Measurements from ENCODE around the gene MYBPC1. TPM values are rescaled to one million over a fixed set of nuclear protein-coding genes. Genes with fewer than 3 reads are reported as not detected.

The MYBPC1 gene
- polyA plus RNA-seq, 3 donors, result 0.04 to 0.16 TPM; not detected in 1

GRCh38 chr12:101598483-101598882, 3.7 kb downstream of the MYBPC1 start:
- Mint-ChIP-seq H3K9me3 (no peaks in the 10 kb centered on the region), H3K36me3 (no peaks in the 10 kb centered on the region), H3K27ac (no peak overlapping the region), H3K4me1 (peaks cover 6% of the 10 kb centered on the region), H3K4me3 (no peak overlapping the region), H3K27me3 (ENCODE audit: low read depth in 3 of 3) (peaks cover 0 to 6% (median 4%) of the 10 kb centered on the region in 3 donors)
- H3K27me3 ChIP-seq (ENCODE audit: control insufficient read depth in 2 of 2, insufficient read depth in 2 of 2, low read length in 2 of 2), result no peaks in the 10 kb centered on the region
- intact Hi-C loops (cut with micrococcal nuclease), result no loop called here
- H3K4me3 ChIP-seq (replicated peaks in 1 of 3; ENCODE audit: low read depth in 2 of 3, low read length in 3 of 3), result no peak overlapping the region
- TF ChIP-seq, protein P1, sequence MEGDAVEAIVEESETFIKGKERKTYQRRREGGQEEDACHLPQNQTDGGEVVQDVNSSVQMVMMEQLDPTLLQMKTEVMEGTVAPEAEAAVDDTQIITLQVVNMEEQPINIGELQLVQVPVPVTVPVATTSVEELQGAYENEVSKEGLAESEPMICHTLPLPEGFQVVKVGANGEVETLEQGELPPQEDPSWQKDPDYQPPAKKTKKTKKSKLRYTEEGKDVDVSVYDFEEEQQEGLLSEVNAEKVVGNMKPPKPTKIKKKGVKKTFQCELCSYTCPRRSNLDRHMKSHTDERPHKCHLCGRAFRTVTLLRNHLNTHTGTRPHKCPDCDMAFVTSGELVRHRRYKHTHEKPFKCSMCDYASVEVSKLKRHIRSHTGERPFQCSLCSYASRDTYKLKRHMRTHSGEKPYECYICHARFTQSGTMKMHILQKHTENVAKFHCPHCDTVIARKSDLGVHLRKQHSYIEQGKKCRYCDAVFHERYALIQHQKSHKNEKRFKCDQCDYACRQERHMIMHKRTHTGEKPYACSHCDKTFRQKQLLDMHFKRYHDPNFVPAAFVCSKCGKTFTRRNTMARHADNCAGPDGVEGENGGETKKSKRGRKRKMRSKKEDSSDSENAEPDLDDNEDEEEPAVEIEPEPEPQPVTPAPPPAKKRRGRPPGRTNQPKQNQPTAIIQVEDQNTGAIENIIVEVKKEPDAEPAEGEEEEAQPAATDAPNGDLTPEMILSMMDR (IDR thresholded peaks at IDR 0.05), result no peak
- no peak overlapping the region for H3K9ac ChIP-seq (ENCODE audit: insufficient read depth, low read length, poor library complexity, severe bottlenecking)
- no peaks in the 10 kb centered on the region for H3K4me1 ChIP-seq (ENCODE audit: control insufficient read depth in 1 of 2, insufficient read depth in 2 of 2, low read length in 2 of 2)
- H4K20me1 ChIP-seq (ENCODE audit: insufficient read depth, low read length), result no peaks in the 10 kb centered on the region
- no peak overlapping the region for H3K27ac ChIP-seq (ENCODE audit: low read depth in 1 of 2, low read length in 2 of 2)
- no peak overlapping the region for H2AFZ ChIP-seq (ENCODE audit: insufficient read depth, low read depth, low read length, poor library complexity, severe bottlenecking)
- DNase-seq, result no peak
- H3K9me3 ChIP-seq (replicated peaks in 1 of 2; ENCODE audit: control insufficient read depth in 1 of 2, insufficient read depth in 1 of 2, low read length in 2 of 2), result no peaks in the 10 kb centered on the region
- no peaks in the 10 kb centered on the region for H3K79me2 ChIP-seq (ENCODE audit: insufficient read depth, low read length)
- H3K36me3 ChIP-seq (replicated peaks in 1 of 2; ENCODE audit: control insufficient read depth in 1 of 2, insufficient read depth in 2 of 2, low read length in 2 of 2), result no peaks in the 10 kb centered on the region
- WGBS (ENCODE audit: insufficient coverage), result 100% methylated on average over 1 of the region's 3 CpGs
- no peak overlapping the region for H3K4me2 ChIP-seq (replicated peaks; ENCODE audit: extremely low read depth, low read length, poor library complexity, severe bottlenecking)

DNA sequence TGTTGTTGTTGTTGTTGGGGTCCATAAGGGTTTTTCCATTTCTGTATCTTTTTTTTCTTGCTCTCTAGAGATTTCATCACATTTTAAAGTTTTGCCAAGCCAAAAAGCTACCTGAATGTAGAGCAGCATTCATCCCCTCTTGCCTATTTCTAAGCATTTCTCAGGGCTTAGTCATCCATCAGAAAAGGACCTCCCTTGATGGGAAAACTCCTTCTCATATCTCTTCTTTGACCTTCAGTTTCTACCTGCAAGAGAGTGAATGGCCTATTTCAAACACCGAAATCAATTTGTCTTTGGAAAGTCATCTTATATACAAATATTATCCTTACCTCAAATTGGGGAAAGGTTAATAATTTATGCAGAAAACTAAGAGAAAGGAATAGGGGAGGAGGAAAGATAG, 4.5 kb downstream of the MYBPC1 start:
- no peak overlapping the region for H3K9ac ChIP-seq (ENCODE audit: insufficient read depth, low read length, poor library complexity, severe bottlenecking)
- TF ChIP-seq, protein P1 (IDR thresholded peaks at IDR 0.05), result no peak
- H3K9me3 Mint-ChIP-seq, result no peaks in the 10 kb centered on the region
- no peaks in the 10 kb centered on the region for H3K79me2 ChIP-seq (ENCODE audit: insufficient read depth, low read length)
- no peaks in the 10 kb centered on the region for H4K20me1 ChIP-seq (ENCODE audit: insufficient read depth, low read length)
- H3K9me3 ChIP-seq (replicated peaks in 1 of 2; ENCODE audit: control insufficient read depth in 1 of 2, insufficient read depth in 1 of 2, low read length in 2 of 2), result no peaks in the 10 kb centered on the region
- H3K36me3 Mint-ChIP-seq, result no peaks in the 10 kb centered on the region
- peaks cover 11% of the 10 kb centered on the region for H3K4me1 Mint-ChIP-seq
- no peak overlapping the region for H3K27ac ChIP-seq (ENCODE audit: low read depth in 1 of 2, low read length in 2 of 2)
- no CpG with 5 or more reads among the region's 1 CpG for WGBS (ENCODE audit: insufficient coverage)
- H3K27me3 Mint-ChIP-seq (ENCODE audit: low read depth in 3 of 3), result peaks cover 0 to 6% (median 4%) of the 10 kb centered on the region in 3 donors
- no peak overlapping the region for H3K27ac Mint-ChIP-seq
- intact Hi-C loops (cut with micrococcal nuclease), result no loop called here
- H3K36me3 ChIP-seq (replicated peaks in 1 of 2; ENCODE audit: control insufficient read depth in 1 of 2, insufficient read depth in 2 of 2, low read length in 2 of 2), result no peaks in the 10 kb centered on the region
- DNase-seq, result no peak
- H2AFZ ChIP-seq (ENCODE audit: insufficient read depth, low read depth, low read length, poor library complexity, severe bottlenecking), result no peak overlapping the region
- no peak overlapping the region for H3K4me2 ChIP-seq (replicated peaks; ENCODE audit: extremely low read depth, low read length, poor library complexity, severe bottlenecking)
- H3K4me1 ChIP-seq (ENCODE audit: control insufficient read depth in 1 of 2, insufficient read depth in 2 of 2, low read length in 2 of 2), result no peaks in the 10 kb centered on the region
- H3K4me3 Mint-ChIP-seq, result no peak overlapping the region
- H3K27me3 ChIP-seq (ENCODE audit: control insufficient read depth in 2 of 2, insufficient read depth in 2 of 2, low read length in 2 of 2), result no peaks in the 10 kb centered on the region
- H3K4me3 ChIP-seq (replicated peaks in 1 of 3; ENCODE audit: low read depth in 2 of 3, low read length in 3 of 3), result no peak overlapping the region
